RWPE1 (cell line): ENCODE results near the gene EXD2.

Experiments
- CTCF ChIA-PET: fragments of 350-600 bp; sonication (Branson Sonifier 250); formaldehyde crosslinking; extraction: SDS; loops from one replicate; lab custom pipeline; 2021; lab: Yijun Ruan, JAX
- POLR2A ChIA-PET: fragments of 400-600 bp; formaldehyde crosslinking; extraction: SDS; loops from one replicate; lab custom pipeline; 2020; ENCODE audit warnings: antibody characterized with exemption; ENCODE audit not compliant: low non-redundant PET; lab: Yijun Ruan, JAX
- DNase-seq: peaks from one replicate; pipeline ENCODE4 v3.0.0; 2012; ENCODE audit warnings: low spot score
- H3K27ac ChIP-seq: fragments of 450-650 bp; 2 replicates; pipeline ENCODE4 v1.5.1; 2017
- CTCF ChIP-seq: fragments of 450-650 bp; conservative IDR thresholded peaks from 2 replicates; pipeline ENCODE4 v1.5.1; 2017; ENCODE audit warnings: low read depth, mild to moderate bottlenecking

The EXD2 gene

GRCh38 chr14:69280746-69281291, 89.5 kb downstream of the EXD2 start:
- no peak overlapping the region for H3K27ac ChIP-seq
- TF ChIP-seq CTCF = no peak
- ChIA-PET POLR2A (no interaction called here), CTCF (no interaction called here)
- DNase-seq = no peak

GRCh38 chr14:69281450-69282169, 90.3 kb downstream of the EXD2 start:
- ChIA-PET CTCF (no interaction called here), POLR2A (no interaction called here)
- no peak overlapping the region for H3K27ac ChIP-seq
- no peak for DNase-seq
- no peak for TF ChIP-seq CTCF

GRCh38 chr14:69282448-69282847, 91.2 kb downstream of the EXD2 start:
- CTCF ChIA-PET = no interaction called here
- no peak for TF ChIP-seq CTCF
- DNase-seq = no peak
- no peak overlapping the region for H3K27ac ChIP-seq
- POLR2A ChIA-PET = no interaction called here

- CTCF ChIA-PET = no interaction called here
- POLR2A ChIA-PET = no interaction called here
- no peak for TF ChIP-seq CTCF
- DNase-seq = no peak
- no peak overlapping the region for H3K27ac ChIP-seq
Measured at GRCh38 chr14:69284170-69284569, 92.9 kb downstream of the EXD2 start.

GRCh38 chr14:69285661-69286255, 94.5 kb downstream of the EXD2 start:
- no peak for DNase-seq
- ChIA-PET POLR2A (no interaction called here), CTCF (interaction anchor here (0.6 kb wide), 1 partner anchor 37 kb away, joined by 3 read pairs; no protein-coding TSS in a partner anchor)
- H3K27ac ChIP-seq = no peak overlapping the region
- TF ChIP-seq CTCF = no peak

GRCh38 chr14:69287098-69288010, 96.1 kb downstream of the EXD2 start:
- H3K27ac ChIP-seq = no peak overlapping the region
- CTCF ChIA-PET = interaction anchor here (0.6 kb wide), 1 partner anchor 40 kb away, joined by 3 read pairs; no protein-coding TSS in a partner anchor
- TF ChIP-seq CTCF = no peak
- DNase-seq = no peak
- POLR2A ChIA-PET = no interaction called here
